ENCODE data around the gene CAMTA1.

CAMTA1 gene

GRCh38 chr1:7621334-7622219 is 836.3 kb downstream of the CAMTA1 start:
- no peak for DNase-seq (ENCODE audit: low read depth)
- no peak overlapping the region for H3K4me3 ChIP-seq (ENCODE audit: control insufficient read depth, low read depth, low read length)
- TF ChIP-seq, protein P1, sequence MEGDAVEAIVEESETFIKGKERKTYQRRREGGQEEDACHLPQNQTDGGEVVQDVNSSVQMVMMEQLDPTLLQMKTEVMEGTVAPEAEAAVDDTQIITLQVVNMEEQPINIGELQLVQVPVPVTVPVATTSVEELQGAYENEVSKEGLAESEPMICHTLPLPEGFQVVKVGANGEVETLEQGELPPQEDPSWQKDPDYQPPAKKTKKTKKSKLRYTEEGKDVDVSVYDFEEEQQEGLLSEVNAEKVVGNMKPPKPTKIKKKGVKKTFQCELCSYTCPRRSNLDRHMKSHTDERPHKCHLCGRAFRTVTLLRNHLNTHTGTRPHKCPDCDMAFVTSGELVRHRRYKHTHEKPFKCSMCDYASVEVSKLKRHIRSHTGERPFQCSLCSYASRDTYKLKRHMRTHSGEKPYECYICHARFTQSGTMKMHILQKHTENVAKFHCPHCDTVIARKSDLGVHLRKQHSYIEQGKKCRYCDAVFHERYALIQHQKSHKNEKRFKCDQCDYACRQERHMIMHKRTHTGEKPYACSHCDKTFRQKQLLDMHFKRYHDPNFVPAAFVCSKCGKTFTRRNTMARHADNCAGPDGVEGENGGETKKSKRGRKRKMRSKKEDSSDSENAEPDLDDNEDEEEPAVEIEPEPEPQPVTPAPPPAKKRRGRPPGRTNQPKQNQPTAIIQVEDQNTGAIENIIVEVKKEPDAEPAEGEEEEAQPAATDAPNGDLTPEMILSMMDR (IDR thresholded peaks at IDR 0.05; ENCODE audit: control insufficient read depth, insufficient read depth, low read depth, low read length, missing control alignments): no peak

- H3K4me3 ChIP-seq (ENCODE audit: control insufficient read depth, low read depth, low read length): no peak overlapping the region
- DNase-seq (ENCODE audit: low read depth): no peak
- TF ChIP-seq, protein P1 (IDR thresholded peaks at IDR 0.05; ENCODE audit: control insufficient read depth, insufficient read depth, low read depth, low read length, missing control alignments): no peak
Measured at GRCh38 chr1:7623842-7624241, 838.6 kb downstream of the CAMTA1 start.

GRCh38 chr1:7624791-7625355 is 839.6 kb downstream of the CAMTA1 start:
- DNase-seq (ENCODE audit: low read depth): no peak
- TF ChIP-seq, protein P1 (IDR thresholded peaks at IDR 0.05; ENCODE audit: control insufficient read depth, insufficient read depth, low read depth, low read length, missing control alignments): no peak
- no peak overlapping the region for H3K4me3 ChIP-seq (ENCODE audit: control insufficient read depth, low read depth, low read length)

DNA sequence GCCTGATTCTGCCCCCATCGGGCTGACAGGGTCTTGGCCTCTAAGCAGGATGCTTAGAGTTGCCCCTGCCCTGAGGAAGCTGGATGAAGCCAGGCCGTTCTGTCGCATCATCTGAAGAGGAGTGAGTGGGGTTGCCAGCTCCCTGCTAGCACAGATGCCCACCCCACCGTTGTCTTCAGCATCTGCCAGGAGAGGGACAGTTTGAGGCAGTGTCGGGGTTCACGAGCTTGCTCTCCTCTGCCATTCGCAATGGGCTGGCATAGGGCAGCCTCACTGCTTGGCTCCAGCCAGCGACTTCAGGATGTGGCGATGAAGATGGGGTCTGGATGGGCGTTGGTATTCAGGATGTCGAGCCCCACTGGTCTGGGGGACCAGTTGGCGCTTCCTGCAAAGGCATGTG is 840.1 kb downstream of the CAMTA1 start:
- TF ChIP-seq, protein P1 (IDR thresholded peaks at IDR 0.05; ENCODE audit: control insufficient read depth, insufficient read depth, low read depth, low read length, missing control alignments): no peak
- H3K4me3 ChIP-seq (ENCODE audit: control insufficient read depth, low read depth, low read length): no peak overlapping the region
- DNase-seq (ENCODE audit: low read depth): no peak

- TF ChIP-seq, protein P1 (IDR thresholded peaks at IDR 0.05; ENCODE audit: control insufficient read depth, insufficient read depth, low read depth, low read length, missing control alignments): no peak
- H3K4me3 ChIP-seq (ENCODE audit: control insufficient read depth, low read depth, low read length): no peak overlapping the region
Measured at GRCh38 chr1:7628273-7628672, 843.0 kb downstream of the CAMTA1 start.

GRCh38 chr1:7629011-7629410 is 843.8 kb downstream of the CAMTA1 start:
- H3K4me3 ChIP-seq (ENCODE audit: control insufficient read depth, low read depth, low read length): no peak overlapping the region
- no peak for DNase-seq (ENCODE audit: low read depth)
- TF ChIP-seq, protein P1 (IDR thresholded peaks at IDR 0.05; ENCODE audit: control insufficient read depth, insufficient read depth, low read depth, low read length, missing control alignments): no peak

More at GRCh38 chr1:7628273-7628672, 843.0 kb downstream of the CAMTA1 start:
- DNase-seq (ENCODE audit: low read depth): no peak

All from AG09309 (cell line).